HG02763 (cell line): ENCODE data around the gene QSOX2.
"Not testable (repeated sequence)": the region's sequence is repeated elsewhere in the genome, so short reads cannot be mapped to it uniquely, and the experiment has no call there.

Experiments
- ATAC-seq: cut with Tn5 transposase; IDR thresholded peaks from one replicate; pipeline ENCODE4 v1.9.1; 2021; ENCODE audit warnings: mild to moderate bottlenecking, moderate library complexity; ENCODE audit not compliant: unreplicated experiment

The QSOX2 gene

DNA sequence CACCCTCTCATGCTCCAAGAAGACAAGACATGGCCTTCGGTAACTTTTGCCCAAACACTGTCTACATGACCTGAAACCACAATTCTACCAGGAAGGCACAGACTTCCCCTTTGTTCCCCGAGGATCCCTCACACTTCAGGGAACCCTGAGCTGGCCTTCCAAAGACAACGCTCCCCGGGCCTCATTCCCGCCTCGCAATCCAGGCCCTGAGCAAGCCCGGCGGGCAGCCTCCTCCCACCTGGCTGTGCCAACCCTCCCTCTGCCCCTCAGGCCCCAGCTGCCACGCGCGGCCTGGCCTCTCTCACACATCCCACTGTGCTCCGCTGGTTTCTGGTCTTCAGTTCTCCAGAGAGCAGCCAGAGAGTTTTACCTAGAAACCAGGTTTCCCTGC lies 7.3 kb downstream of the QSOX2 start:
- ATAC-seq = no peak

GRCh38 chr9:136237486-136238341 lies 7.9 kb downstream of the QSOX2 start:
- no peak for ATAC-seq

GRCh38 chr9:136236471-136237410 lies 8.9 kb downstream of the QSOX2 start:
- ATAC-seq = not testable (repeated sequence)

DNA sequence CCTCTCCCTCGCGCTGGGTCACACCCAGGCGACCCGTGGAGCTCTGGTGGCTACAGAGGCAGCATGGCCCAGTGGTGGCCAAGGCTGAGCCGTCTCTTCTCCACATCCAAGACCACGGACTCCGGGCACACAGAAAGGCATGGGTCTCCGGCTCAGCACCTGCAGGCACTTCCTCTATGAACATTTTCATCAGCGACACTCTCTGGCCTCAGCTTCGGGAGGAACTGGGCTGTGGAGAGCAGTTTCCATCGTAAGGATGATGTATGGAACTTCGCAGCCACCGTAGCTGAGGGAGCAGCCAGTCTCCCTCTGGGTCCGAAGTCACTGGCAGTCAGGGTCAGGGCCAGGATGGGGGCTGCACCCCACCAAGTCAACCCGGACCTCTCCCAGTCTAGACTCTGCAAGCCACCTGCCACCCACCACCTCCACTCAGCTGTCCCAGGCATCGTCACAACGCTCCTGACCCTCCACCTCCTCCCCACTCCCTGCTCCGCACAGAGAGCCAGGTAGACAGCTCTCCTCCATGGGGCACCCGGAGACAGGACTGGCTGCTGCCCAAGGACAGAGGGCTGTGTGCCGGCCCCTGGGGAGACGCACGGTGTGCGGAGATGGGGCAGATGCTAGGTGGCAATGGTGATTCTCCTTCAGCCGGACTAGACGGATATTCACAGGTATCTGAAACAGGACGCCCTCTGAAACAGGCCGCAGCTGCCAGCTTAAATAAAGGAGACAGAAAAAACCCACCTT lies 9.7 kb downstream of the QSOX2 start:
- ATAC-seq = no peak

DNA sequence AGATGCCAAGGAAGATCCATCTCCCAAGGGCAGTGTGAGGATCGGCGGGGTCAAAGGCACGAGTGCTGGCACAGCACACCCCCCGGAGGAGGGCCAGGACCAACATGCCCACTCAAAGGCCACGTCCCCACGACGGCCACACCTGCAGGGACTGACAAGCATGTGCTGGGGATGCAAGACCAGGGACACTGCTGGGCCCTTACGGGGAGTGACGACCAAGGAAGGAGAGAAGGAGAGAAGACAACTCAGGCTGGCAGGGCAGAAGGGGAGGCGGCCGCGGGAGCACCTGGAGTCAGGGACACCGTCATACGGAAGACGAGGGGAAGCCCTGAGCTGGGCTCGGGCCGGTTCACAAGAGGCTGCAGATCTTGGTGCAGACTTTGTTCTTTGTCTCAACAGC lies 10.4 kb downstream of the QSOX2 start:
- ATAC-seq = no peak

GRCh38 chr9:136234597-136234996 lies 11.0 kb downstream of the QSOX2 start:
- no peak for ATAC-seq

DNA sequence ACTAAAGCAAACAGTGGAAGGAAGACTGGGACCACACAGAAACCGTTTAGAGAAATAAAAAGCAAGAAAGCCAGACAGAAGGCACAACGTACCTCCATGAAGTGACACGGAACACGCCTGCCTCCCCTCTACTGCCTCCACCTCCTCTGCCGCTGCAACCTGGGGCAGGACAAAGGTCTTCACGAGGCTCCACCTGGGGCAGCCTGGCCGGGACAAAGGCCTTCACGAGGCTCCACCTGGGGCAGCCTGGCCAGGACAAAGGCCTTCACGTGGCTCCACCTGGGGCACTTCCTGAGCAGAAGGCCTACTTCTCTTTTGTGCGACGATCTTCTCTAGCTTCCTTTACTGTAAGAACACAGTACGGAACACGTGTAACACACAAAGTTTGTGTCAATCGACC lies 11.7 kb downstream of the QSOX2 start:
- no peak for ATAC-seq

DNA sequence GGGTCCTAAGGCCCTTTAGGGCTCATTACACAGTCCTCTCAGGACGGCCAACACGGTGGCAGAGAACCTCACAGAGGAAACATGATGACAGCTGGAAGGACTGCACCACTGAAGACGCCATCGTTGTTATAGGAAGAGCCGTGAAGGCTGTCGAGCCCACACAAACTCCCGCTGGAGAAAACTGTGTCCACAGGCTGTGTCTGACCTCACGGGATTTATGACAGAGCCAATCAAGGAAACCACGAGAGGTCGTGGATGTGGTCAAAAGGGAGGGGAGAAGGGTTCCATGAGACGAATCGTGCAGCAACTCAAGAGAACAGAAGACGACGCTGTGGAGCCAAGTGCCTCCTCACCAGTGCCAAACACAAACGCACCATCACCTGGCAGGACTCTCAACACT lies 12.2 kb downstream of the QSOX2 start:
- ATAC-seq = no peak

GRCh38 chr9:136232969-136233368 lies 12.6 kb downstream of the QSOX2 start:
- no peak for ATAC-seq

DNA sequence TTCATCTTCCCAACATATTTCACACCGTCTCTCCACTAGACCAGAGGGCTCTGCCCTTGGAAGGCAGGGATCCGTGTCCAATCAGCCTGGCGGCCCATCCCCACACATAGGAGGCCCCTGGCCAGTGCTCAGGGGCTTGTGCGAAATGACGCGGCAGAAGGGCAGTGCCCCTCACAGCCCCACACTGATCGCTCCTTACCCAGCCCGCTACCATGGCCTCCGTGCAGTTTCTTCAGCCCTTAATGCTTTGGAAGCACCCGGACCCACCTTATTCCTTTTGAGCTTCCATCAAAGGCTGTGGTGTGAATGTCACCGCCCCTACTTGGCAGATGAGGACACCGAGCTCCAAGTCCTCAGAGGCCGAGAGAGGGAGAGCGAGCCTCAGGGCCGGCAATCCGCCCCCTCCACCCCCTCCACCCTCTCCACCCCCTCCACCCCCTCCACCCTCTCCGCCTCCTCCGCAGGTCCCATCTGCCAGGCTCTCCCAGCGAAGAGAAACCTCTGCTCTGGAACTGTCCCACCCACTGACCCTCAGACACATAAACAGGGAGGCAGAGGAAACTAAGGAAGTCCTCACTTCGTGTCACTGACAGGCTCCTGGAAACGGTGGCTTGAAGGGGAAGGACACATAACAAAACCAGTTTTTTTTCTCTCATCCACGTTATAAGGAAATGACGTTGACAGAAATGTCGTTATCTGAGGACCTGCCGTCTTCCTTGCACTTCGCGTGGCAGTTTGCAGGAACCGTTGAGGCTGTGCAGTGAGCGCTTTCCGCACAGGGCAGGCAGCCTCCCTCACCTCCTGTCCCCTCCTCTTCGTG lies 13.9 kb downstream of the QSOX2 start:
- ATAC-seq = no peak

- ATAC-seq = no peak
Observed at GRCh38 chr9:136230773-136231172, 14.8 kb downstream of the QSOX2 start.

- ATAC-seq = no peak
Observed at GRCh38 chr9:136230365-136230764, 15.2 kb downstream of the QSOX2 start.

GRCh38 chr9:136229096-136230065 lies 16.2 kb downstream of the QSOX2 start:
- no peak for ATAC-seq

- no peak for ATAC-seq
Observed at GRCh38 chr9:136228107-136228875, 17.3 kb downstream of the QSOX2 start.

DNA sequence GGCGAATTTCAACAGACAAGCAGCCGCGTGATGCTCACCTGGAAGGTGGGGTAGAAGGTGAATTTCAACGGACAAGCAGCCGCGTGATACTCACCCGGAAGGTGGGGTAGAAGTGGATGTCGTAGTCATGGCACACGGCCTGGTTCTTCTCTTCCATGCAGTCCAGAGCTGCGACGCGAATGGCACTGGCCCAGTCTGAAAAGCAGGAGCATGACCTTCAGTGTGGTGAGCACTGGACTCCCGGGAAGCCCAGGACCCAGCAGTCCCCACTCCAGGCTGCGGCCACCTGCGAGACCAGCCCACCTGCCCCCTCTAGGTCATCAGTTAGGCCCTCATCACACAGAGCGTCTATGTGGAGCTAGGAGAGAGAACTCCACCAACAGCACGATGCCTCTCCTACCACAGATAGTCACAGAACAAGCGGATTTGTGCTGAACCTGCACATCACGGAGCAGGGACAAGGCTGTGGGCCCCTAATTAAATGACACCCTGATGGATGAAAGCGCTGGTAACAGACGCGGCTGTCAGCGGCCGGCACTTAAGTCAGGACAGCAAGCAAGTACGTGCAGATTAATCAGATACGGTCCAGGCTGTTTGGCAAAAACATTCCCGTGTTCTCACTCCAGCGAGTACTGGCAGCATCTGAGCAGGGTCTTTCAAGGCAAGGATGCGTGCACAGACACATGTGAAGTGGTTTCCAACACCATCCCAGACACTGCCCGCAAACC lies 18.8 kb downstream of the QSOX2 start:
- no peak for ATAC-seq

- ATAC-seq = peak; percentile 45
Observed at GRCh38 chr9:136225748-136226679, 19.6 kb downstream of the QSOX2 start.

DNA sequence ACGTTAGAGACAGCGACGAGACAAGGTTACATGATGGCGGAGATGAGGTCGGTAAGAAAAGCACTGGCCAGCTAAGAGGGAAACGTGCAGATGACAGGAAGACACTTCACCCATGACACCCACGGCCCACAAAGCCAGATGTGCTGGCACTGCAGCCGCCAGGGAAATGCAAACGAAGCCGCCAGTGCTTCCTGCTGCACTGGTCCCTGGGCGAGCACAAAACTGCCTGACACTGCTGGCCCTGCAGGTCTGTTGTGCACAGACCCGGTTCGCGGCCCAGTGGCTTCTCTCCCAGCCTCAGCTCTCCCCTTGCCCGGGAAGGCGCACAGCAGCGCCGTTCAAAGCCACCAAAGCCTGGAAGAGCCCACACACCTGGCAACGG lies 20.3 kb downstream of the QSOX2 start:
- ATAC-seq = peak; percentile 61
